WERI-Rb-1 (cell line): Measurements from ENCODE around the gene PTPRN2.

Experiments
- DNase-seq: peaks from one replicate; pipeline ENCODE4 v3.0.0-alpha.2; 2020
- H3K27ac ChIP-seq: fragments of 250-450 bp; sonication (Bioruptor Pico); 2 replicates; pipeline ENCODE4 v1.5.1; 2020; ENCODE audit warnings: mild to moderate bottlenecking, moderate library complexity
- H3K27me3 ChIP-seq: fragments of 250-450 bp; sonication (Bioruptor Pico); 2 replicates; pipeline ENCODE4 v1.5.1; 2021; ENCODE audit warnings: mild to moderate bottlenecking, low read depth, moderate library complexity; ENCODE audit not compliant: insufficient read depth, severe bottlenecking
- H3K36me3 ChIP-seq: fragments of 250-450 bp; sonication (Bioruptor Pico); 2 replicates; pipeline ENCODE4 v1.5.1; 2020; ENCODE audit warnings: mild to moderate bottlenecking, moderate library complexity
- H3K4me3 ChIP-seq: 2 replicates; pipeline ENCODE4 v1.5.1; 2011; ENCODE audit warnings: low read depth, mild to moderate bottlenecking, control low read depth, low read length
- H3K9me3 ChIP-seq: fragments of 250-450 bp; sonication (Bioruptor Pico); 2 replicates; pipeline ENCODE4 v1.5.1; 2021; ENCODE audit warnings: mild to moderate bottlenecking, moderate library complexity; ENCODE audit not compliant: severe bottlenecking
- TF ChIP-seq, protein P1 (sequence below): IDR thresholded peaks from 2 replicates; pipeline ENCODE4 v1.5.1; 2011; ENCODE audit warnings: low read depth, mild to moderate bottlenecking, control low read depth, inconsistent platforms, low read length

PTPRN2 gene

DNA sequence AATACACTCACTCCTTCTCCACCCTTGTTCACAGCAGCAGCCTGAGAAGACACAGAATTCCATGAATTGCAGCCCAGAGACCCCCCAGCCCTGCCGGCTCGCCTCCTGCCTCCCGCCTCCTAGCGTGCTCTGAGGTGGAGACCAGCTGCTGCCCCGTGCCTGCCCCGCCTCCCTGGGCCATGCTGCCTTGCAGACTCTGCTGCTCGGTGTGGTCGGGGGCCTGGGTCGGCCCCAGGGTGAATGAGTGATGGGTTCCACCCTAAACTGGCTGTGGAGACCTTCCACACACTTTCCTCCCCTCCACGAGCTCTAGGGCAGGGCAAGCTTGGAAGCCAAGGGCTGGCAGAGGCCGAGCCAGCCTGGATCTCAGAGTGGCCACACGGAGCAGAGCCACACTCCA, 771.5 kb downstream of the PTPRN2 start:
- Histone ChIP-seq H3K4me3 (no peak overlapping the region), H3K9me3 (no peaks in the 10 kb centered on the region)

DNA sequence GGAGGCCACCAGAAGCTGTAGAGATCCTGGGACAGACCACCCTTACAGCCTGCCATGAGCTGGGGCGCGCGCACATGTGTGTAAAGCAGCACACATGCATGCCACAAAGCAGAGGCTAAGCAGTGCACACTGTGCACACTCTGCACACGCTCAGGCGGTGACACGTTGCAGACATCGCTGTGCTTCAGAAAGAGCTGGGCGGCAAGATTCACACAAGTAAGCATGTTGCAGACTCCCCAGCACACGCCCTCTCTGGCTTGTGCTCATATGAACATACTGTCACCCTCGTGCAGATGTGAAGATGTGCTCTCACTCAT, 772.0 kb downstream of the PTPRN2 start:
- H3K36me3 ChIP-seq = no peaks in the 10 kb centered on the region
- TF ChIP-seq, protein P1, sequence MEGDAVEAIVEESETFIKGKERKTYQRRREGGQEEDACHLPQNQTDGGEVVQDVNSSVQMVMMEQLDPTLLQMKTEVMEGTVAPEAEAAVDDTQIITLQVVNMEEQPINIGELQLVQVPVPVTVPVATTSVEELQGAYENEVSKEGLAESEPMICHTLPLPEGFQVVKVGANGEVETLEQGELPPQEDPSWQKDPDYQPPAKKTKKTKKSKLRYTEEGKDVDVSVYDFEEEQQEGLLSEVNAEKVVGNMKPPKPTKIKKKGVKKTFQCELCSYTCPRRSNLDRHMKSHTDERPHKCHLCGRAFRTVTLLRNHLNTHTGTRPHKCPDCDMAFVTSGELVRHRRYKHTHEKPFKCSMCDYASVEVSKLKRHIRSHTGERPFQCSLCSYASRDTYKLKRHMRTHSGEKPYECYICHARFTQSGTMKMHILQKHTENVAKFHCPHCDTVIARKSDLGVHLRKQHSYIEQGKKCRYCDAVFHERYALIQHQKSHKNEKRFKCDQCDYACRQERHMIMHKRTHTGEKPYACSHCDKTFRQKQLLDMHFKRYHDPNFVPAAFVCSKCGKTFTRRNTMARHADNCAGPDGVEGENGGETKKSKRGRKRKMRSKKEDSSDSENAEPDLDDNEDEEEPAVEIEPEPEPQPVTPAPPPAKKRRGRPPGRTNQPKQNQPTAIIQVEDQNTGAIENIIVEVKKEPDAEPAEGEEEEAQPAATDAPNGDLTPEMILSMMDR = no peak
- H3K27me3 ChIP-seq = no peaks in the 10 kb centered on the region
- no peak for DNase-seq
- H3K27ac ChIP-seq = no peak overlapping the region
- no peak overlapping the region for H3K4me3 ChIP-seq
- H3K9me3 ChIP-seq = no peaks in the 10 kb centered on the region

More for the DNA sequence above, 771.5 kb downstream of the PTPRN2 start:
- H3K27me3 ChIP-seq = no peaks in the 10 kb centered on the region
- TF ChIP-seq, protein P1 = no peak
- no peak overlapping the region for H3K27ac ChIP-seq
- no peaks in the 10 kb centered on the region for H3K36me3 ChIP-seq
- no peak for DNase-seq

DNA sequence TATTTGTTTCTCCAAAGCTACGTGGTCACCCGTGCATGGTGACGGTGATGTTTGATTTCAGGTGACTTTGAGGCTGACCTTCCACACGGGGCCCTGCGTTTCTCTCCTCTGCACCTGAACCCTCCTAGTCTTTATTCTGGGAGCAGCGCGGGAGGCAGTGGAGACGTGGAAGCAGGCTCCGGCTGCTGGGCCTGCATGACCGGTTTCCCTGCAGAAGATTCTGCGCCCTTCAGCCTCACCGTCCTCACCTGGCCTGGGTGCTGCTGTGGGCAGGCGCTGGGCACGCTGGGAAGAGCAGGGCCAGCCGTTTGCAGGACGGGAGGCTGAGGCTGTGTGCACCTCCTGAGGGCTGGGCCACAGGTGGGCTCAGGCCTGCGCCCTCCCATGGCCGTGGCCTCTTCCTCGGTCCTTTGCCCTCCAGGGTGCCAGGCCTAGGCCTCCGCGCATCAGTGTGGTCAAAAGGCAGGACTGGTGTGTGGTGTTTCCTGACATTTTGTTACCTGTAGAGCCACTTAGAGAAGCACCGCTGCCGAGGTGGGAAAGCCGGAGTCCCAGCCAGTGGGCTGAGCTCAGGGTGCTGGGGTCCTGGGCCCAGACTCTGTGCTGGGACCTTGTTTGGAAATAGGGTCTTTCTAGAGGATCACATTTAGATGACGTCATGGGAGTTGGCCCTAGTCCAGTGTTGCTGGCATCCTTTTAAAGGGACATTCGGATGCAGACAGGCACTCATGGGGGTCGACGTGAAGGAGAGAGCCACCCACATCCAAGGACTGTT, 772.5 kb downstream of the PTPRN2 start:
- no peak overlapping the region for H3K4me3 ChIP-seq
- no peaks in the 10 kb centered on the region for H3K9me3 ChIP-seq
- DNase-seq = no peak
- H3K27me3 ChIP-seq = no peaks in the 10 kb centered on the region
- H3K27ac ChIP-seq = no peak overlapping the region
- TF ChIP-seq, protein P1 = no peak
- H3K36me3 ChIP-seq = no peaks in the 10 kb centered on the region

DNA sequence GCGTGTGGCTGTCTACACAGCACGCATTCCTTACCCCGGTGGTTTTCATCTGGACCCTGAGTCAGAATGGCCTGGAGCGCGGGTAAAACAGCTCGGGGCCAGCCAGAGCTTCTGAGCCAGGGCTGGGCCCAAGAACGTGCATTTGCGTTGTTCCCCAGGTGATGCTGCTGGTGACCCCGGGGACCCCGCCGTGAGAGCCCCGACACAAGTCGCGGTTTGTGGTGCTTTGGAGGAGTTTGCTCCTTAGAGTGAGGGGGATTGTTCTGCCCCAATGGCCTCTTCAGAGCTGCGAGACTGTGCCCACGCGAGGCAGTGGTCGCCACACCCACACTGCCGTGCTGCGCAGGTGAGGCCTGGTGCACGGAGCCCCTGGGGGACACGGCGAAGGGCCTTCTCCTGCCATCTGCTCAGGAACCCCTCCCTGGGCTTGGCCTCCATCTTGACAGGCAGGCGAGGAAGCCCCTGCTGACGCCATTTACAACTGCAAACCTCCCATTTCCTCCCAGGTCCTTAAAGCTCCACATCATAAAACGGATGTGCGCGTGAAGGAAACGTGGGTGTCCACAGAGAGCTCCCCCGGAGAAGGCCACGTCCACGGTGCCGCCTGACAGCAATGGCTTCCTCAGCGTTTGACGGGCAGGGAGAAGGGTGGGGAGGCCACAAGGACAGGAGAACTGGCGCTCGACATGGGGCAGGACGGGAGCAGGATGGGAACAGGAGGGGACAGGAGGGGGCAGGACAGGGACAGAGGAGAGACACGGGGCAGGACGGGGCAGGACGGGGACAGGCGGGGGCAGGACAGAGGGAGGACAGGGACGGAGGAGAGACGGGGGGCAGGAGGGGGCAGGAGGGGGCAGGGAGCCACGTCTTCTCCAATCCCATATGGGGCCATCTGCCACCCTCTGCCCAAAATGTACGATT, 773.6 kb downstream of the PTPRN2 start:
- no peak for DNase-seq

DNA sequence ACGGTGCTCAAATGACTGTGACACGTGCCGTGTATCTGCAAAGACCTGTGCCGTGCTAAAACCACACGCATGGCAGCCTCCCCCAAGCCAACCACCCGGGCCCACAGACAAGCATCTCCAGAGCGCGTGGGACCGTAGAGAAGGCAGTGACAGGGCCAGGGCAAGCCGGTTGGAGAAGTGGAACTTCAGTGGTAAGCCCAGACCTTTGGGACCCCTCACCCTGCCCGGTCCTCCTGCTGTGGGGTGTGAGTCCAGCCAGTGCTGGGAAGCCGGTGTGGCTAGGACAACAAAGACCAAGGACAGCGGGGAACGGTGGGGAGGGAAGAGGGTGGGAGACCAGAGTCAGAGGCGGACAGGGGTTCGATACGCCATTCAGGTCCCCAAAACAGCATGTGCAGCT, 774.6 kb downstream of the PTPRN2 start:
- Histone ChIP-seq H3K36me3 (no peaks in the 10 kb centered on the region), H3K4me3 (no peak overlapping the region), H3K27ac (no peak overlapping the region), H3K9me3 (no peaks in the 10 kb centered on the region), H3K27me3 (no peaks in the 10 kb centered on the region)
- DNase-seq = no peak
- TF ChIP-seq, protein P1 = no peak

More for the DNA sequence above, 773.6 kb downstream of the PTPRN2 start:
- no peaks in the 10 kb centered on the region for H3K9me3 ChIP-seq
- no peak overlapping the region for H3K4me3 ChIP-seq
- H3K27ac ChIP-seq = no peak overlapping the region
- H3K36me3 ChIP-seq = no peaks in the 10 kb centered on the region
- TF ChIP-seq, protein P1 = no peak
- no peaks in the 10 kb centered on the region for H3K27me3 ChIP-seq
